ENCODE results near the gene ZNF521. TPM values are rescaled to one million over a fixed set of nuclear protein-coding genes. Genes with fewer than 3 reads are reported as not detected.
A peak's percentile ranks its signal among the peaks of the same experiment; 100 is the strongest.

Gene ZNF521
- total and polyA plus RNA-seq, 2 experiments from 2014 or later: 3.1 to 9.2 TPM

DNA sequence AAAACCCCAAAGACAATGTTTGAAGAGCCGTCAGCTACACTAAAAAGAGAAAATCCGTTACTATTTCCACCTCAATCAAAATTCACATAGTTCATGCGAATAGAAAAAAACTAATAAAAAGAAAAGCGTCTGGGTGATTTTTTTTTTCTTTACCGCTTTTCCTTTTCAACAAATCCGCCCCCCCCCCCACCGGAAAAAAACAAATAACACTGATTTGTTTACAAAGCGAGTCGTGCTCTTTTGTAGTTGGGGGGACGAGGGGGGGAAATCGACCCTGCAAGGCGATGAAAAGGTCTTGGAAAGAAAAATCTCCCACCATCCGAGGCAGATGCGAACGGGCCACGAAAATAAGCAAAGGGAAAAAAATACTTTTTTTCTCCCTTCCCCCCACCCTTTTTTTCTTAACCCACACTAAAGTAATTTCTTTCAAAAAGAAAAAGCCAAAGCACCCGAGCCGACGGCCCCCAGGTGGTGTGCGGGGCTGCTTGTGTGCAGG is 638 bp downstream of the ZNF521 start:
- Histone ChIP-seq H3K4me3 (peak overlapping the region; percentile 90), H3K9me2 (ENCODE audit: insufficient read depth) (no peaks in the 10 kb centered on the region), H2AFZ (peak overlapping the region; percentile 93), H3K27ac (ENCODE audit: low read depth) (peak overlapping the region; percentile 94), H3K36me3 (ENCODE audit: insufficient read depth) (no peaks in the 10 kb centered on the region), H3F3A (replicated peaks; ENCODE audit: low read depth) (peaks cover 8% of the 10 kb centered on the region; the same call in 1 of the 2 replicates), H4K20me1 (replicated peaks; ENCODE audit: insufficient read depth) (peaks cover 13% of the 10 kb centered on the region; the same call in 1 of the 2 replicates), H3K4me2 (peak overlapping the region; percentile 90), H3K79me2 (replicated peaks; ENCODE audit: insufficient read depth) (peaks cover 15% of the 10 kb centered on the region), H3K27me3 (ENCODE audit: insufficient read depth) (peaks cover 63% of the 10 kb centered on the region), H3K4me1 (ENCODE audit: insufficient read depth) (peaks cover 13% of the 10 kb centered on the region)
- H3K4me3 Mint-ChIP-seq: peak overlapping the region; percentile 97
- ATAC-seq: no peak
- DNase-seq (ENCODE audit: low spot score): no peak
- peaks cover 25% of the 10 kb centered on the region for H3K27me3 Mint-ChIP-seq (ENCODE audit: insufficient read depth, low read depth, poor library complexity)
- no peak for TF ChIP-seq NANOG (IDR thresholded peaks at IDR 0.05; ENCODE audit: borderline replicate concordance)
- TF ChIP-seq, protein P1, sequence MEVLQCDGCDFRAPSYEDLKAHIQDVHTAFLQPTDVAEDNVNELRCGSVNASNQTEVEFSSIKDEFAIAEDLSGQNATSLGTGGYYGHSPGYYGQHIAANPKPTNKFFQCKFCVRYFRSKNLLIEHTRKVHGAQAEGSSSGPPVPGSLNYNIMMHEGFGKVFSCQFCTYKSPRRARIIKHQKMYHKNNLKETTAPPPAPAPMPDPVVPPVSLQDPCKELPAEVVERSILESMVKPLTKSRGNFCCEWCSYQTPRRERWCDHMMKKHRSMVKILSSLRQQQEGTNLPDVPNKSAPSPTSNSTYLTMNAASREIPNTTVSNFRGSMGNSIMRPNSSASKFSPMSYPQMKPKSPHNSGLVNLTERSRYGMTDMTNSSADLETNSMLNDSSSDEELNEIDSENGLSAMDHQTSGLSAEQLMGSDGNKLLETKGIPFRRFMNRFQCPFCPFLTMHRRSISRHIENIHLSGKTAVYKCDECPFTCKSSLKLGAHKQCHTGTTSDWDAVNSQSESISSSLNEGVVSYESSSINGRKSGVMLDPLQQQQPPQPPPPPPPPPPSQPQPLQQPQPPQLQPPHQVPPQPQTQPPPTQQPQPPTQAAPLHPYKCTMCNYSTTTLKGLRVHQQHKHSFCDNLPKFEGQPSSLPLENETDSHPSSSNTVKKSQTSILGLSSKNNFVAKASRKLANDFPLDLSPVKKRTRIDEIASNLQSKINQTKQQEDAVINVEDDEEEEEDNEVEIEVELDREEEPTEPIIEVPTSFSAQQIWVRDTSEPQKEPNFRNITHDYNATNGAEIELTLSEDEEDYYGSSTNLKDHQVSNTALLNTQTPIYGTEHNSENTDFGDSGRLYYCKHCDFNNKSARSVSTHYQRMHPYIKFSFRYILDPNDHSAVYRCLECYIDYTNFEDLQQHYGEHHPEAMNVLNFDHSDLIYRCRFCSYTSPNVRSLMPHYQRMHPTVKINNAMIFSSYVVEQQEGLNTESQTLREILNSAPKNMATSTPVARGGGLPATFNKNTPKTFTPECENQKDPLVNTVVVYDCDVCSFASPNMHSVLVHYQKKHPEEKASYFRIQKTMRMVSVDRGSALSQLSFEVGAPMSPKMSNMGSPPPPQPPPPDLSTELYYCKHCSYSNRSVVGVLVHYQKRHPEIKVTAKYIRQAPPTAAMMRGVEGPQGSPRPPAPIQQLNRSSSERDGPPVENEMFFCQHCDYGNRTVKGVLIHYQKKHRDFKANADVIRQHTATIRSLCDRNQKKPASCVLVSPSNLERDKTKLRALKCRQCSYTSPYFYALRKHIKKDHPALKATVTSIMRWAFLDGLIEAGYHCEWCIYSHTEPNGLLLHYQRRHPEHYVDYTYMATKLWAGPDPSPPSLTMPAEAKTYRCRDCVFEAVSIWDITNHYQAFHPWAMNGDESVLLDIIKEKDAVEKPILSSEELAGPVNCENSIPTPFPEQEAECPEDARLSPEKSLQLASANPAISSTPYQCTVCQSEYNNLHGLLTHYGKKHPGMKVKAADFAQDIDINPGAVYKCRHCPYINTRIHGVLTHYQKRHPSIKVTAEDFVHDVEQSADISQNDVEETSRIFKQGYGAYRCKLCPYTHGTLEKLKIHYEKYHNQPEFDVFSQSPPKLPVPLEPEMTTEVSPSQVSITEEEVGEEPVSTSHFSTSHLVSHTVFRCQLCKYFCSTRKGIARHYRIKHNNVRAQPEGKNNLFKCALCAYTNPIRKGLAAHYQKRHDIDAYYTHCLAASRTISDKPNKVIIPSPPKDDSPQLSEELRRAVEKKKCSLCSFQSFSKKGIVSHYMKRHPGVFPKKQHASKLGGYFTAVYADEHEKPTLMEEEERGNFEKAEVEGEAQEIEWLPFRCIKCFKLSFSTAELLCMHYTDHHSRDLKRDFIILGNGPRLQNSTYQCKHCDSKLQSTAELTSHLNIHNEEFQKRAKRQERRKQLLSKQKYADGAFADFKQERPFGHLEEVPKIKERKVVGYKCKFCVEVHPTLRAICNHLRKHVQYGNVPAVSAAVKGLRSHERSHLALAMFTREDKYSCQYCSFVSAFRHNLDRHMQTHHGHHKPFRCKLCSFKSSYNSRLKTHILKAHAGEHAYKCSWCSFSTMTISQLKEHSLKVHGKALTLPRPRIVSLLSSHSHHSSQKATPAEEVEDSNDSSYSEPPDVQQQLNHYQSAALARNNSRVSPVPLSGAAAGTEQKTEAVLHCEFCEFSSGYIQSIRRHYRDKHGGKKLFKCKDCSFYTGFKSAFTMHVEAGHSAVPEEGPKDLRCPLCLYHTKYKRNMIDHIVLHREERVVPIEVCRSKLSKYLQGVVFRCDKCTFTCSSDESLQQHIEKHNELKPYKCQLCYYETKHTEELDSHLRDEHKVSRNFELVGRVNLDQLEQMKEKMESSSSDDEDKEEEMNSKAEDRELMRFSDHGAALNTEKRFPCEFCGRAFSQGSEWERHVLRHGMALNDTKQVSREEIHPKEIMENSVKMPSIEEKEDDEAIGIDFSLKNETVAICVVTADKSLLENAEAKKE (CRISPR knock-in tag; IDR thresholded peaks at IDR 0.05): no peak
- TF ChIP-seq, protein P2, sequence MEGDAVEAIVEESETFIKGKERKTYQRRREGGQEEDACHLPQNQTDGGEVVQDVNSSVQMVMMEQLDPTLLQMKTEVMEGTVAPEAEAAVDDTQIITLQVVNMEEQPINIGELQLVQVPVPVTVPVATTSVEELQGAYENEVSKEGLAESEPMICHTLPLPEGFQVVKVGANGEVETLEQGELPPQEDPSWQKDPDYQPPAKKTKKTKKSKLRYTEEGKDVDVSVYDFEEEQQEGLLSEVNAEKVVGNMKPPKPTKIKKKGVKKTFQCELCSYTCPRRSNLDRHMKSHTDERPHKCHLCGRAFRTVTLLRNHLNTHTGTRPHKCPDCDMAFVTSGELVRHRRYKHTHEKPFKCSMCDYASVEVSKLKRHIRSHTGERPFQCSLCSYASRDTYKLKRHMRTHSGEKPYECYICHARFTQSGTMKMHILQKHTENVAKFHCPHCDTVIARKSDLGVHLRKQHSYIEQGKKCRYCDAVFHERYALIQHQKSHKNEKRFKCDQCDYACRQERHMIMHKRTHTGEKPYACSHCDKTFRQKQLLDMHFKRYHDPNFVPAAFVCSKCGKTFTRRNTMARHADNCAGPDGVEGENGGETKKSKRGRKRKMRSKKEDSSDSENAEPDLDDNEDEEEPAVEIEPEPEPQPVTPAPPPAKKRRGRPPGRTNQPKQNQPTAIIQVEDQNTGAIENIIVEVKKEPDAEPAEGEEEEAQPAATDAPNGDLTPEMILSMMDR (conservative IDR thresholded peaks at IDR 0.05; ENCODE audit: low read depth in 2 of 2): no peak
- TF ChIP-seq, protein P3, sequence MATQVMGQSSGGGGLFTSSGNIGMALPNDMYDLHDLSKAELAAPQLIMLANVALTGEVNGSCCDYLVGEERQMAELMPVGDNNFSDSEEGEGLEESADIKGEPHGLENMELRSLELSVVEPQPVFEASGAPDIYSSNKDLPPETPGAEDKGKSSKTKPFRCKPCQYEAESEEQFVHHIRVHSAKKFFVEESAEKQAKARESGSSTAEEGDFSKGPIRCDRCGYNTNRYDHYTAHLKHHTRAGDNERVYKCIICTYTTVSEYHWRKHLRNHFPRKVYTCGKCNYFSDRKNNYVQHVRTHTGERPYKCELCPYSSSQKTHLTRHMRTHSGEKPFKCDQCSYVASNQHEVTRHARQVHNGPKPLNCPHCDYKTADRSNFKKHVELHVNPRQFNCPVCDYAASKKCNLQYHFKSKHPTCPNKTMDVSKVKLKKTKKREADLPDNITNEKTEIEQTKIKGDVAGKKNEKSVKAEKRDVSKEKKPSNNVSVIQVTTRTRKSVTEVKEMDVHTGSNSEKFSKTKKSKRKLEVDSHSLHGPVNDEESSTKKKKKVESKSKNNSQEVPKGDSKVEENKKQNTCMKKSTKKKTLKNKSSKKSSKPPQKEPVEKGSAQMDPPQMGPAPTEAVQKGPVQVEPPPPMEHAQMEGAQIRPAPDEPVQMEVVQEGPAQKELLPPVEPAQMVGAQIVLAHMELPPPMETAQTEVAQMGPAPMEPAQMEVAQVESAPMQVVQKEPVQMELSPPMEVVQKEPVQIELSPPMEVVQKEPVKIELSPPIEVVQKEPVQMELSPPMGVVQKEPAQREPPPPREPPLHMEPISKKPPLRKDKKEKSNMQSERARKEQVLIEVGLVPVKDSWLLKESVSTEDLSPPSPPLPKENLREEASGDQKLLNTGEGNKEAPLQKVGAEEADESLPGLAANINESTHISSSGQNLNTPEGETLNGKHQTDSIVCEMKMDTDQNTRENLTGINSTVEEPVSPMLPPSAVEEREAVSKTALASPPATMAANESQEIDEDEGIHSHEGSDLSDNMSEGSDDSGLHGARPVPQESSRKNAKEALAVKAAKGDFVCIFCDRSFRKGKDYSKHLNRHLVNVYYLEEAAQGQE (IDR thresholded peaks at IDR 0.05; ENCODE audit: unreplicated experiment): no peak
- TF ChIP-seq POLR2AphosphoS5 (IDR thresholded peaks at IDR 0.05; ENCODE audit: low read depth): no peak
- TF ChIP-seq STAT1 (IDR thresholded peaks at IDR 0.05; ENCODE audit: unreplicated experiment): no peak
- TF ChIP-seq ZNF114 (CRISPR knock-in tag; IDR thresholded peaks at IDR 0.05): no peak
- no peak for TF ChIP-seq EZH2phosphoT487 (IDR thresholded peaks at IDR 0.05; ENCODE audit: unreplicated experiment)
- TF ChIP-seq EZH2 (IDR thresholded peaks at IDR 0.05; ENCODE audit: low read depth, unreplicated experiment): no peak
- no peak for TF ChIP-seq JUNB (IDR thresholded peaks at IDR 0.05; ENCODE audit: unreplicated experiment)
- no peak for TF ChIP-seq ZNF331 (CRISPR knock-in tag; IDR thresholded peaks at IDR 0.05; ENCODE audit: low read depth)
- TF ChIP-seq CREB1 (CRISPR knock-in tag; IDR thresholded peaks at IDR 0.05; ENCODE audit: low read depth): no peak
- TF ChIP-seq, protein P4, sequence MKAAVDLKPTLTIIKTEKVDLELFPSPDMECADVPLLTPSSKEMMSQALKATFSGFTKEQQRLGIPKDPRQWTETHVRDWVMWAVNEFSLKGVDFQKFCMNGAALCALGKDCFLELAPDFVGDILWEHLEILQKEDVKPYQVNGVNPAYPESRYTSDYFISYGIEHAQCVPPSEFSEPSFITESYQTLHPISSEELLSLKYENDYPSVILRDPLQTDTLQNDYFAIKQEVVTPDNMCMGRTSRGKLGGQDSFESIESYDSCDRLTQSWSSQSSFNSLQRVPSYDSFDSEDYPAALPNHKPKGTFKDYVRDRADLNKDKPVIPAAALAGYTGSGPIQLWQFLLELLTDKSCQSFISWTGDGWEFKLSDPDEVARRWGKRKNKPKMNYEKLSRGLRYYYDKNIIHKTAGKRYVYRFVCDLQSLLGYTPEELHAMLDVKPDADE (IDR thresholded peaks at IDR 0.05): no peak
- H3K27ac Mint-ChIP-seq: no peak overlapping the region
- H3K36me3 Mint-ChIP-seq (ENCODE audit: low read depth): no peaks in the 10 kb centered on the region
- peaks cover 10% of the 10 kb centered on the region for H3K4me1 Mint-ChIP-seq
- H3K9me3 Mint-ChIP-seq: no peaks in the 10 kb centered on the region

Measured in GM23338 (cell line).